K562 (cell line): ENCODE results near the gene RBM34. TPM values are rescaled to one million over a fixed set of nuclear protein-coding genes. Genes with fewer than 3 reads are reported as not detected.

ENCODE experiments used
- ATAC-seq: fragments of 200-7000 bp; cut with Tn5 transposase; 3 replicates; pipeline ENCODE4 v1.9.1; 2020; ENCODE audit warnings: moderate library complexity
- BruUV-seq: library from RNA; stranded (reverse); fragments of 400-500 nt; replicated peaks from 2 replicates; lab custom pipeline; 2021; lab: Mats Ljungman, UMichigan
- CTCF ChIA-PET: fragments of 300-600 bp; formaldehyde crosslinking; extraction: SDS; loops from one replicate; lab custom pipeline; 2021; ENCODE audit warnings: low intra/inter-chr PET ratio; lab: Yijun Ruan, JAX
- POLR2A ChIA-PET: fragments of 300-600, 350-650 bp; sonication (Branson Sonifier 250); formaldehyde crosslinking; extraction: SDS; loops from one replicate; lab custom pipeline; 2021; ENCODE audit warnings: antibody characterized with exemption, inconsistent platforms; lab: Yijun Ruan, JAX
- DNase-seq, 4 experiments: peaks; one replicate each; pipeline versions ENCODE4 v3.0.0 to v3.0.0-alpha.2; 2011 to 2018; ENCODE audit warnings: low spot score in 3 of 4, mixed read lengths in 3 of 4; ENCODE audit errors: extremely low read depth in 1 of 4
- FAIRE-seq: peaks from 2 replicates; lab custom pipeline; 2011; peaks lifted over from hg19 to GRCh38; lab: Jason Lieb, UNC
- H2AFZ ChIP-seq: 2 replicates; pipeline ENCODE4 v1.6.0; 2011; ENCODE audit warnings: low read depth, low read length, control low read depth, inconsistent platforms
- H3K27ac ChIP-seq: fragments of 200-600 bp; 3 replicates; pipeline ENCODE4 v1.8.0; 2011; ENCODE audit warnings: low read depth, mild to moderate bottlenecking, control low read depth, inconsistent platforms, low read length, moderate library complexity, mixed read lengths; ENCODE audit errors: extremely low read depth
- H3K27me3 ChIP-seq, 2 experiments: fragments of 300-600 bp in 1 of 2; 2 replicates in 1 of 2; 3 replicates in 1 of 2; pipeline versions ENCODE4 v1.6.0 to v1.8.0; 2011; ENCODE audit warnings: inconsistent platforms in 2 of 2, low read length in 2 of 2, mild to moderate bottlenecking in 1 of 2, mixed read lengths in 1 of 2, moderate library complexity in 1 of 2; ENCODE audit not compliant: control insufficient read depth in 2 of 2, insufficient read depth in 2 of 2
- H3K36me3 ChIP-seq: fragments of 300-600 bp; 3 replicates; pipeline ENCODE4 v1.8.0; 2011; ENCODE audit warnings: mild to moderate bottlenecking, low read length, inconsistent platforms; ENCODE audit not compliant: control insufficient read depth, insufficient read depth
- H3K4me1 ChIP-seq, 2 experiments: fragments of 200-600 bp in 1 of 2; replicated peaks in 1 of 2; 2 replicates in 1 of 2; 3 replicates in 1 of 2; pipeline versions ENCODE4 v1.5.1 to v1.8.0; 2011; ENCODE audit warnings: inconsistent platforms in 2 of 2, low read length in 2 of 2, mild to moderate bottlenecking in 1 of 2, mixed read lengths in 1 of 2, moderate library complexity in 1 of 2; ENCODE audit not compliant: control insufficient read depth in 2 of 2, insufficient read depth in 2 of 2
- H3K4me2 ChIP-seq: 2 replicates; pipeline ENCODE4 v1.6.1; 2011; ENCODE audit warnings: low read length, control low read depth, inconsistent platforms, mixed read lengths; ENCODE audit not compliant: insufficient read depth
- H3K4me3 ChIP-seq: fragments of 200-600 bp; sonication (generic), shearing (Covaris generic); 2 replicates; pipeline ENCODE4 v1.5.1; 2016; ENCODE audit warnings: control low read depth, inconsistent platforms
- H3K79me2 ChIP-seq: fragments of 200-600 bp; 3 replicates; pipeline ENCODE4 v1.8.0; 2011; ENCODE audit warnings: low read length, inconsistent platforms; ENCODE audit not compliant: control insufficient read depth, insufficient read depth
- H3K9ac ChIP-seq, 2 experiments: 2 replicates each; pipeline versions ENCODE4 v1.6.0 to v1.6.1; 2011; ENCODE audit warnings: low read depth in 2 of 2, low read length in 2 of 2, control low read depth in 1 of 2, inconsistent platforms in 1 of 2, mild to moderate bottlenecking in 1 of 2, mixed read lengths in 1 of 2; ENCODE audit not compliant: insufficient read depth in 1 of 2
- H3K9me1 ChIP-seq: one replicate; pipeline ENCODE4 v1.6.0; 2011; ENCODE audit warnings: inconsistent platforms, mild to moderate bottlenecking, low read length, moderate library complexity; ENCODE audit not compliant: control insufficient read depth, insufficient read depth
- H3K9me3 ChIP-seq: replicated peaks from 2 replicates; pipeline ENCODE4 v1.5.1; 2011; ENCODE audit warnings: low read depth, low read length, inconsistent platforms; ENCODE audit not compliant: control insufficient read depth, insufficient read depth
- H4K20me1 ChIP-seq: replicated peaks from 2 replicates; pipeline ENCODE4 v1.6.1; 2011; ENCODE audit warnings: low read length, inconsistent platforms, mixed read lengths; ENCODE audit not compliant: control insufficient read depth, insufficient read depth
- CC2D1A ChIP-seq: fragments of 450-650 bp; IDR thresholded peaks from 2 replicates; pipeline ENCODE4 v1.6.1; 2017; ENCODE audit warnings: mild to moderate bottlenecking
- FOXP1 ChIP-seq: sonication (generic); formaldehyde crosslinking; IDR thresholded peaks from 2 replicates; pipeline ENCODE4 v1.8.0; 2022; ENCODE audit warnings: mild to moderate bottlenecking, missing genetic modification reagents
- HMG20A ChIP-seq: fragments of 450-650 bp; formaldehyde crosslinking; conservative IDR thresholded peaks from 2 replicates; pipeline ENCODE4 v1.4.0; 2020; ENCODE audit warnings: mild to moderate bottlenecking, mixed read lengths
- KLF6 ChIP-seq: fragments of 250-450 bp; sonication (Bioruptor Pico); IDR thresholded peaks from 2 replicates; pipeline ENCODE4 v1.4.0; 2020; ENCODE audit warnings: mild to moderate bottlenecking, moderate library complexity, borderline replicate concordance
- NELFE ChIP-seq: IDR thresholded peaks from 2 replicates; pipeline ENCODE4 v1.6.1; 2011; ENCODE audit warnings: mild to moderate bottlenecking; ENCODE audit not compliant: insufficient read depth, insufficient read length
- TCF7 ChIP-seq: sonication (generic); IDR thresholded peaks from 2 replicates; pipeline ENCODE4 v1.6.1; 2016; ENCODE audit warnings: antibody characterized with exemption, borderline replicate concordance
- ZC3H4 ChIP-seq: sonication (generic); formaldehyde crosslinking; IDR thresholded peaks from 2 replicates; pipeline ENCODE4 v1.9.0; 2021; ENCODE audit warnings: missing genetic modification reagents, borderline replicate concordance
- ZNF41 ChIP-seq: fragments of 250-450 bp; sonication (Bioruptor Pico); conservative IDR thresholded peaks from 2 replicates; pipeline ENCODE4 v1.4.0; 2020; ENCODE audit warnings: mild to moderate bottlenecking
- WGBS: fragments of 100-300 bp; shearing (Covaris generic); methylation state at CpG from one replicate; pipeline ENCODE4 v1.1.6; 2016; ENCODE audit warnings: low coverage, mixed read lengths; ENCODE audit not compliant: insufficient coverage; ENCODE audit errors: missing lambda C conversion rate; 5-methylcytosine and 5-hydroxymethylcytosine counted together
- in situ Hi-C: fragments of 300-500 bp; cut with MboI; formaldehyde crosslinking; loops from 4 replicates; pipeline ENCODE4 v1.15.0; 2018; ENCODE audit warnings: inconsistent platforms, mixed read lengths
- intact Hi-C: fragments of 100-400 bp; cut with micrococcal nuclease; formaldehyde crosslinking; loops from 2 replicates; pipeline ENCODE4 v1.14.2; 2022
- polyA plus RNA-seq, 8 experiments: library from polyadenylated mRNA; depleted of rRNA in 4 of 8; stranded (reverse) in 5 of 8; unstranded in 3 of 8; fragments of >200 nt; fragmentation: Nextera tagmentation in 2 of 8; fragmentation: Illumina TruSeq in 1 of 8; extraction: Ambion mirVana in 2 of 8; extraction: Trizol in 1 of 8; gene quantifications; 2 replicates each; pipeline versions ENCODE4 v1.2.1 to v1.2.3, GENCODE V29; 2011 to 2014; ENCODE audit warnings: inconsistent platforms in 1 of 8, missing spikeins in 1 of 8
- total RNA-seq, 7 experiments: library from RNA; depleted of rRNA in 6 of 7; stranded (reverse); fragments of >200 nt in 6 of 7; fragmentation: Illumina TruSeq in 2 of 7; extraction: Trizol in 2 of 7; gene quantifications; 2 replicates each; pipeline versions ENCODE4 v1.2.1 to v1.2.3, GENCODE V29; 2011 to 2021; ENCODE audit warnings: low replicate concordance in 1 of 7
- TF ChIP-seq, protein P1 (sequence below): fragments of 250-450 bp; sonication (Bioruptor Pico); IDR thresholded peaks from 2 replicates; pipeline ENCODE4 v1.8.0; 2022; ENCODE audit warnings: inconsistent platforms
- TF ChIP-seq, protein P2 (sequence below): fragments of 450-650 bp; IDR thresholded peaks from 2 replicates; pipeline ENCODE4 v1.6.1; 2018; ENCODE audit not compliant: partially characterized antibody
- TF ChIP-seq, protein P3 (sequence below): IDR thresholded peaks from 2 replicates; pipeline ENCODE4 v1.6.1; 2012; ENCODE audit warnings: low read depth, low read length, improper control_type of control experiment, borderline replicate concordance

Gene RBM34
- total and polyA plus RNA-seq, 9 of the 15 experiments (the other 6 are each of a cell fraction or from before 2014, with no cell fraction given), result 64.0 to 178 (median 124) TPM

DNA sequence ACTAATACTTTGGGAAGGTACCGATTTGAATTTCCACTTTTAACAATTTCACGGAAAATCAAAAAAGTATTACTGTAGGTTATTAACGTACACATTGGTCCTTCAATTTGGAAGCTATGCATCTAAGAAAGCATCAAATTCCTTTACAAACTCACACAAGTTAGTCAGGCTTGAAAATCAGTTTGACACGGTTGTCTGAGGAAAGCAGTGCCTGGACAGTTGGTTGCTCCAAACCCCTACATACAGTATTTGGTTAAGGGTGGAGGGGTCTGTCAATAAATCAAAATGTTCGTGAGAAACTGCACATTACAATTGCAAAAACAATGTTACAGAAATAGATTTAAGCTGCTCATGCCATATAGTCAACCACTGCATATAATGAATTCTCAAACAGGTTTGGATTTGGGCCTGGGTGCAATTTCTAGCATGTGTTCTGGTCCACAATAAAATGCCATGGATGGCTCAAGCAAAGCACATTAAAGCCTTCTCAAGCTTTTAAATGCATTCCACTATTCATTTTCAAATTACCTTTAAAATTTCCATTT is 19.9 kb upstream of the RBM34 start (continued):
- TF ChIP-seq CC2D1A (no peak), NELFE (no peak)
- TF ChIP-seq, all 486 proteins: peak for 0

DNA sequence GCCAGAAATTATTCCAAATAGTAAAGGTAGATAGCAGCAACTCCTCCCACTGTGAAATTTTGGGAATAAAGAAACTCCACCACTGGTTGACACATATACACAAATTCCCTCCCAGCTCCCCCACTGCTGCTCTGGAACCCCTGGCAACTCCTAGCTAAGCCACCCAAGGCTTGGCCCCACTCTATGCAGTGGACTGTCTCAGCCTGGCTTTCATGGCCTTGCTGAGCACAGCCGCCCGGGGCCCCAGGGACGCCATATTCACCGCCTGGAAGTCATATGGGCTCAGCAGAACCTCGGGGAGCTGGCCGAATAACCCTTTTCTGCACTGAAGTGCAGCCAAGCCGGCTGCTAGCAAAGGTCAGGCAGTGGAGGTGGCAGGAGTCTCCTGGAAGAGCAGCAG is 15.4 kb upstream of the RBM34 start:
- Histone ChIP-seq H3K4me3 (no peak overlapping the region), H3K27me3 (no peaks in the 10 kb centered on the region), H3K9me1 (no peaks in the 10 kb centered on the region), H3K36me3 (peaks cover 72% of the 10 kb centered on the region), H3K4me2 (no peak overlapping the region), H4K20me1 (no peaks in the 10 kb centered on the region), H3K9ac (peak overlapping the region in 1 of 2 experiments; percentile 22; a peak in 1 of 4 replicates), H3K4me1 (no peaks in the 10 kb centered on the region), H3K9me3 (no peaks in the 10 kb centered on the region), H2AFZ (no peak overlapping the region), H3K79me2 (no peaks in the 10 kb centered on the region), H3K27ac (no peak overlapping the region)
- DNase-seq (no peak), ATAC-seq (peak; percentile 63), FAIRE-seq (no peak)
- ChIA-PET CTCF (interaction anchor here (0.5 to 0.6 kb wide), 2 partner anchors 43 to 64 kb away, joined by 4 read pairs; no protein-coding TSS in a partner anchor), POLR2A (interaction anchor here (0.7 kb wide), 1 partner anchor 29 kb away, joined by 4 read pairs; no protein-coding TSS in a partner anchor)
- in situ Hi-C loops, result no loop called here
- BruUV-seq, result no TSS peak
- intact Hi-C loops, result no loop called here
- 90% methylated on average over 7 of the region's 7 CpGs for WGBS
- TF ChIP-seq, protein P1, sequence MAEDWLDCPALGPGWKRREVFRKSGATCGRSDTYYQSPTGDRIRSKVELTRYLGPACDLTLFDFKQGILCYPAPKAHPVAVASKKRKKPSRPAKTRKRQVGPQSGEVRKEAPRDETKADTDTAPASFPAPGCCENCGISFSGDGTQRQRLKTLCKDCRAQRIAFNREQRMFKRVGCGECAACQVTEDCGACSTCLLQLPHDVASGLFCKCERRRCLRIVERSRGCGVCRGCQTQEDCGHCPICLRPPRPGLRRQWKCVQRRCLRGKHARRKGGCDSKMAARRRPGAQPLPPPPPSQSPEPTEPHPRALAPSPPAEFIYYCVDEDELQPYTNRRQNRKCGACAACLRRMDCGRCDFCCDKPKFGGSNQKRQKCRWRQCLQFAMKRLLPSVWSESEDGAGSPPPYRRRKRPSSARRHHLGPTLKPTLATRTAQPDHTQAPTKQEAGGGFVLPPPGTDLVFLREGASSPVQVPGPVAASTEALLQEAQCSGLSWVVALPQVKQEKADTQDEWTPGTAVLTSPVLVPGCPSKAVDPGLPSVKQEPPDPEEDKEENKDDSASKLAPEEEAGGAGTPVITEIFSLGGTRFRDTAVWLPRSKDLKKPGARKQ (CRISPR knock-in tag), result no peak
- TF ChIP-seq FOXP1 (CRISPR knock-in tag) (no peak), ZNF41 (CRISPR knock-in tag) (no peak), HMG20A (CRISPR knock-in tag) (no peak), TCF7 (no peak), KLF6 (CRISPR knock-in tag) (no peak), ZC3H4 (no peak)
- TF ChIP-seq, protein P2, sequence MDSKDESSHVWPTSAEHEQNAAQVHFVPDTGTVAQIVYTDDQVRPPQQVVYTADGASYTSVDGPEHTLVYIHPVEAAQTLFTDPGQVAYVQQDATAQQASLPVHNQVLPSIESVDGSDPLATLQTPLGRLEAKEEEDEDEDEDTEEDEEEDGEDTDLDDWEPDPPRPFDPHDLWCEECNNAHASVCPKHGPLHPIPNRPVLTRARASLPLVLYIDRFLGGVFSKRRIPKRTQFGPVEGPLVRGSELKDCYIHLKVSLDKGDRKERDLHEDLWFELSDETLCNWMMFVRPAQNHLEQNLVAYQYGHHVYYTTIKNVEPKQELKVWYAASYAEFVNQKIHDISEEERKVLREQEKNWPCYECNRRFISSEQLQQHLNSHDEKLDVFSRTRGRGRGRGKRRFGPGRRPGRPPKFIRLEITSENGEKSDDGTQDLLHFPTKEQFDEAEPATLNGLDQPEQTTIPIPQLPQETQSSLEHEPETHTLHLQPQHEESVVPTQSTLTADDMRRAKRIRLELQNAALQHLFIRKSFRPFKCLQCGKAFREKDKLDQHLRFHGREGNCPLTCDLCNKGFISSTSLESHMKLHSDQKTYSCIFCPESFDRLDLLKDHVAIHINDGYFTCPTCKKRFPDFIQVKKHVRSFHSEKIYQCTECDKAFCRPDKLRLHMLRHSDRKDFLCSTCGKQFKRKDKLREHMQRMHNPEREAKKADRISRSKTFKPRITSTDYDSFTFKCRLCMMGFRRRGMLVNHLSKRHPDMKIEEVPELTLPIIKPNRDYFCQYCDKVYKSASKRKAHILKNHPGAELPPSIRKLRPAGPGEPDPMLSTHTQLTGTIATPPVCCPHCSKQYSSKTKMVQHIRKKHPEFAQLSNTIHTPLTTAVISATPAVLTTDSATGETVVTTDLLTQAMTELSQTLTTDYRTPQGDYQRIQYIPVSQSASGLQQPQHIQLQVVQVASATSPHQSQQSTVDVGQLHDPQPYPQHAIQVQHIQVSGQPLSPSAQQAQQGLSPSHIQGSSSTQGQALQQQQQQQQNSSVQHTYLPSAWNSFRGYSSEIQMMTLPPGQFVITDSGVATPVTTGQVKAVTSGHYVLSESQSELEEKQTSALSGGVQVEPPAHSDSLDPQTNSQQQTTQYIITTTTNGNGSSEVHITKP, result no peak
- TF ChIP-seq, protein P3, sequence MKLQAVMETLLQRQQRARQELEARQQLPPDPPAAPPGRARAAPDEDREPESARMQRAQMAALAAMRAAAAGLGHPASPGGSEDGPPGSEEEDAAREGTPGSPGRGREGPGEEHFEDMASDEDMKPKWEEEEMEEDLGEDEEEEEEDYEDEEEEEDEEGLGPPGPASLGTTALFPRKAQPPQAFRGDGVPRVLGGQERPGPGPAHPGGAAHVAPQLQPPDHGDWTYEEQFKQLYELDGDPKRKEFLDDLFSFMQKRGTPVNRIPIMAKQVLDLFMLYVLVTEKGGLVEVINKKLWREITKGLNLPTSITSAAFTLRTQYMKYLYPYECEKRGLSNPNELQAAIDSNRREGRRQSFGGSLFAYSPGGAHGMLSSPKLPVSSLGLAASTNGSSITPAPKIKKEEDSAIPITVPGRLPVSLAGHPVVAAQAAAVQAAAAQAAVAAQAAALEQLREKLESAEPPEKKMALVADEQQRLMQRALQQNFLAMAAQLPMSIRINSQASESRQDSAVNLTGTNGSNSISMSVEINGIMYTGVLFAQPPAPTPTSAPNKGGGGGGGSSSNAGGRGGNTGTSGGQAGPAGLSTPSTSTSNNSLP, result no peak
